ENCODE measurements around the gene TNFSF15.

- TF ChIP-seq CTCF (IDR thresholded peaks at IDR 0.05) (no peak), POLR2A (IDR thresholded peaks at IDR 0.05) (no peak), EP300 (IDR thresholded peaks at IDR 0.05) (no peak)
Measured at GRCh38 chr9:114828303-114828650, 22.4 kb upstream of the TNFSF15 start.
